AG09309 (cell line): ENCODE results near the gene FXYD4.
A peak's percentile ranks its signal among the peaks of the same experiment; 100 is the strongest.

Experiments used
- DNase-seq: peaks from one replicate; pipeline ENCODE4 v3.0.0-alpha.2; 2010; ENCODE audit warnings: low read depth
- H3K4me3 ChIP-seq: 2 replicates; pipeline ENCODE4 v1.5.1; 2011; ENCODE audit warnings: mild to moderate bottlenecking, low read depth, low read length, moderate library complexity; ENCODE audit not compliant: control insufficient read depth
- CTCF ChIP-seq: IDR thresholded peaks from 2 replicates; pipeline ENCODE4 v1.5.1; 2011; ENCODE audit warnings: mild to moderate bottlenecking, low read depth, low read length, inconsistent platforms; ENCODE audit not compliant: insufficient read depth, control insufficient read depth; ENCODE audit errors: missing control alignments

FXYD4 gene

GRCh38 chr10:43407576-43408330 lies 36.3 kb downstream of the FXYD4 start:
- H3K4me3 ChIP-seq: peak overlapping the region; percentile 87
- peak; percentile 67 for DNase-seq
- peak; percentile 63 for TF ChIP-seq CTCF

DNA sequence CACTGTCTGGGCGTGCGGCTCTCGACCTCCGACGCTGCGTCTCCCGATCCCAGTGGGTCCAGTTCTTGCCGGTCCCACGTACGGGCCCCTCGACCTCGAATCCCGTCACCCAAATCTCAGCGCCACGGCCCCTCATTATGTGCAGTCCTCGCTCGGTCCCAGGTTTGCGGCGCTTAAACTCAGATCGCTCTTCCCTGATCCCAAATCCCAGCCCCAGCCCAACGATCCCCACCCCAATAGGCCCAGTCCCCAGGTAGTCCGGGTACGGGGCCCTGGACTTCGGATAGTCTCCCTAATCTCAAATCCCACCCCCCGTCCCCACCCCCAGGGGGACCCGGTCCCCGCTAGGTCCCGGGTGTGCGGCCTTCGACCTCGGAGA lies 36.9 kb downstream of the FXYD4 start:
- peak overlapping the region; percentile 87 for H3K4me3 ChIP-seq
- TF ChIP-seq CTCF: no peak
- DNase-seq: no peak

- peak; percentile 79 for DNase-seq
- peak within 1 kb of the TSS; percentile 87 for H3K4me3 ChIP-seq
- TF ChIP-seq CTCF: no peak
Observed at GRCh38 chr10:43408710-43409384, 37.4 kb downstream of the FXYD4 start, which contains the start of gene HNRNPF. HNRNPF (minus strand) TSS chr10:43409186; CDS start chr10:43387884, 21,302 bp downstream.

GRCh38 chr10:43409385-43410109 lies 38.1 kb downstream of the FXYD4 start:
- DNase-seq: no peak
- peak overlapping the region; percentile 87 for H3K4me3 ChIP-seq
- TF ChIP-seq CTCF: no peak

DNA sequence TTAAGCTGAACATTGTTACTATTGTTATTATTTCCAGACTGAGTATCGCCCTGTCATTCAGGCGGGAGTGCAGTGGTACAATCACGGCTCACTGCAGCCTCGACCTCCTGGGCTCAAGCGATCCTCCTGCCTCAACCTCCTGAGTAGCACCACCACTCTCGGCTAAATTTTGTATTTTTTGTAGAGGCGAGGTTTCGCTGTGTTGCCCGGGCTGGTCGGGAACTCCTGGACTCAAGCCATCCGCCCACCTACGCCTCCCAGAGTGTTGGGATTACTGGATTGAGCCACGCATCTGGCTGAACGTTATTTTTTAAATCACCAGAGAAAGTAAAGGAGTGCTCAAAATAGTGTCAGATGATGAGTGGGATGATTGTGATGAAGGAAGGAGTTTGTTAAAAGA lies 38.9 kb downstream of the FXYD4 start:
- no peak for TF ChIP-seq CTCF
- no peak overlapping the region for H3K4me3 ChIP-seq
- DNase-seq: no peak

GRCh38 chr10:43411536-43411935 lies 40.1 kb downstream of the FXYD4 start:
- no peak for TF ChIP-seq CTCF
- DNase-seq: no peak
- no peak overlapping the region for H3K4me3 ChIP-seq
